ENCODE results near the gene CFAP46. TPM values are rescaled to one million over a fixed set of nuclear protein-coding genes. Genes with fewer than 3 reads are reported as not detected.

CFAP46 gene
- total RNA-seq, 1 donor from 2014 or later = 3.7 TPM

DNA sequence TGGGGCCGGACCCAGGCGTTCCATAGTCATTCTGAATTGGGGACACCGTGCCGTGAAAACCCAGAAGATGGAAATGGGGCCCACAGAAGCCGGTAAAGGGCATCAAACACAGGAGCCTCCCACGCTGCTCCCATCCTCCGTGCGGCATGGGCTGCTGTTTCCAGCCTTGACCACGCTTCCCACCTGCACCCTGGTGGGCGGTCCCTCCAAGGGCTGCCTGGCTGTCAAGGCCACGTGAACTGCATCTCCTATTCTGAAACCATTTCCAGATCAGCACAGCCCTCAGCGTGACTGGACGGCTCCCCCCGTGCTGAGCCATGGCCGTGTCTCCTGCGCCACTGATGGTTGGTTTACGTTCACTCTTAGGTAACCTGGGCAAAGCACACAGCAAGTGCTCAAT is 14.1 kb downstream of the CFAP46 start:
- H3K36me3 Mint-ChIP-seq (ENCODE audit: low read depth) = no peaks in the 10 kb centered on the region
- H3K4me1 Mint-ChIP-seq = peaks cover 22% of the 10 kb centered on the region
- H3K27ac Mint-ChIP-seq = no peak overlapping the region
- intact Hi-C loops (cut with micrococcal nuclease) = no loop called here
- no peak overlapping the region for H3K4me3 Mint-ChIP-seq
- H3K9me3 Mint-ChIP-seq = no peaks in the 10 kb centered on the region
- ATAC-seq (ENCODE audit: low read depth) = no peak
- H3K27me3 Mint-ChIP-seq = peaks cover 3% of the 10 kb centered on the region
- ChIA-PET CTCF (no interaction called here), POLR2A (no interaction called here)
- TF ChIP-seq, protein P1, sequence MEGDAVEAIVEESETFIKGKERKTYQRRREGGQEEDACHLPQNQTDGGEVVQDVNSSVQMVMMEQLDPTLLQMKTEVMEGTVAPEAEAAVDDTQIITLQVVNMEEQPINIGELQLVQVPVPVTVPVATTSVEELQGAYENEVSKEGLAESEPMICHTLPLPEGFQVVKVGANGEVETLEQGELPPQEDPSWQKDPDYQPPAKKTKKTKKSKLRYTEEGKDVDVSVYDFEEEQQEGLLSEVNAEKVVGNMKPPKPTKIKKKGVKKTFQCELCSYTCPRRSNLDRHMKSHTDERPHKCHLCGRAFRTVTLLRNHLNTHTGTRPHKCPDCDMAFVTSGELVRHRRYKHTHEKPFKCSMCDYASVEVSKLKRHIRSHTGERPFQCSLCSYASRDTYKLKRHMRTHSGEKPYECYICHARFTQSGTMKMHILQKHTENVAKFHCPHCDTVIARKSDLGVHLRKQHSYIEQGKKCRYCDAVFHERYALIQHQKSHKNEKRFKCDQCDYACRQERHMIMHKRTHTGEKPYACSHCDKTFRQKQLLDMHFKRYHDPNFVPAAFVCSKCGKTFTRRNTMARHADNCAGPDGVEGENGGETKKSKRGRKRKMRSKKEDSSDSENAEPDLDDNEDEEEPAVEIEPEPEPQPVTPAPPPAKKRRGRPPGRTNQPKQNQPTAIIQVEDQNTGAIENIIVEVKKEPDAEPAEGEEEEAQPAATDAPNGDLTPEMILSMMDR (IDR thresholded peaks at IDR 0.05) = no peak
- DNase-seq = no peak

- TF ChIP-seq, protein P1 (IDR thresholded peaks at IDR 0.05) = no peak
- POLR2A ChIA-PET = no interaction called here
- no peak overlapping the region for H3K4me3 Mint-ChIP-seq
- peaks cover 3% of the 10 kb centered on the region for H3K27me3 Mint-ChIP-seq
- DNase-seq = no peak
- no peak for ATAC-seq (ENCODE audit: low read depth)
- H3K36me3 Mint-ChIP-seq (ENCODE audit: low read depth) = no peaks in the 10 kb centered on the region
- H3K27ac Mint-ChIP-seq = no peak overlapping the region
- CTCF ChIA-PET = no interaction called here
- no peaks in the 10 kb centered on the region for H3K9me3 Mint-ChIP-seq
- H3K4me1 Mint-ChIP-seq = peaks cover 22% of the 10 kb centered on the region
- intact Hi-C loops (cut with micrococcal nuclease) = no loop called here
These were observed 14.5 kb downstream of the CFAP46 start for GRCh38 chr10:132927824-132928223.

GRCh38 chr10:132926777-132927650 is 15.4 kb downstream of the CFAP46 start:
- no peak for ATAC-seq (ENCODE audit: low read depth)
- Mint-ChIP-seq H3K9me3 (no peaks in the 10 kb centered on the region), H3K4me3 (no peak overlapping the region), H3K4me1 (peaks cover 18% of the 10 kb centered on the region), H3K27ac (no peak overlapping the region), H3K36me3 (ENCODE audit: low read depth) (no peaks in the 10 kb centered on the region), H3K27me3 (peaks cover 3% of the 10 kb centered on the region)
- no peak for DNase-seq
- POLR2A ChIA-PET = no interaction called here
- TF ChIP-seq, protein P1 (IDR thresholded peaks at IDR 0.05) = no peak
- intact Hi-C loops (cut with micrococcal nuclease) = no loop called here
- CTCF ChIA-PET = no interaction called here

DNA sequence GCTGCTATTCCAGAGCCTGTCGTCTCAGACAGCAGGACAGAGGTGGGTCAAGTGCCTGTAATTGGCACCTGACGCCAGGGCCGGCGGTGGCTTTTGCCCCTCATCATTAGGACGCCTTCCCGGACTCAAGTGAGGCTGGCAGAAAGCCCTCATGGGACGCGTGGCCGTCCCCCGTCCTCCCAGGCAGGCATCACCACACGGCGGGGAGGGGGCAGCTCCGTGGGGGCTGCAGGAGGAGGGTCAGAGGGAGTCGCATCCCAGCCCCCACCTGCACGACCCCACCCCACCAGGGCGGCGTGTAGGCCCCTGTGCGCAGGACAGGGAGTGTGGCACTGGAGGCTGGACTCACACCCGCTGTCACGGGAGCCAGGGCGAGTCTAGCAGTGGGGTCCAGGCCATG is 16.3 kb downstream of the CFAP46 start:
- ChIA-PET POLR2A (no interaction called here), CTCF (no interaction called here)
- intact Hi-C loops (cut with micrococcal nuclease) = no loop called here
- Mint-ChIP-seq H3K4me1 (peaks cover 11% of the 10 kb centered on the region), H3K4me3 (no peak overlapping the region), H3K27ac (no peak overlapping the region), H3K36me3 (ENCODE audit: low read depth) (no peaks in the 10 kb centered on the region), H3K9me3 (no peaks in the 10 kb centered on the region), H3K27me3 (peaks cover 3% of the 10 kb centered on the region)
- TF ChIP-seq, protein P1 (IDR thresholded peaks at IDR 0.05) = no peak
- ATAC-seq (ENCODE audit: low read depth) (no peak), DNase-seq (no peak)

DNA sequence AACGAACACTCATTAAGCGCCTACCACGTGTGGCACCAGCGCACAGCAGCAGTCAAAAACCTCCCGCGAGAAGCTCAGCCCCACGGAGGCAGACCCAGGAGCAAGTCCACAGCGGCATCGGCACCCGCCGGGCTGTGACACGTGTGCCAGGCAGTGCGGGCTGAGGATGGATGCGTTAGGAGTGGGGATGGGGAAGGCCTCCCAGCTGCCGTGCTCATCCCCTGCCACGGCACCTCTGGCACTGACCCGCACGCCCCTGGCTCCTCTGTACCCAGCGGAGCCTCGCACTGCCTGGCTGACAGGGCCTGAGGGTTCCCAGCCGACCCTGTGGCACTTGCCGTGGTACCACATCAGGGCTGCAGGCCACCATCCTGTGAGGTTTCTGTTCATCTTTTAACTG is 16.8 kb downstream of the CFAP46 start:
- ATAC-seq (ENCODE audit: low read depth) (no peak), DNase-seq (no peak)
- POLR2A ChIA-PET = no interaction called here
- peaks cover 11% of the 10 kb centered on the region for H3K4me1 Mint-ChIP-seq
- H3K36me3 Mint-ChIP-seq (ENCODE audit: low read depth) = no peaks in the 10 kb centered on the region
- no peak overlapping the region for H3K4me3 Mint-ChIP-seq
- TF ChIP-seq, protein P1 (IDR thresholded peaks at IDR 0.05) = no peak
- no peaks in the 10 kb centered on the region for H3K9me3 Mint-ChIP-seq
- CTCF ChIA-PET = no interaction called here
- peaks cover 3% of the 10 kb centered on the region for H3K27me3 Mint-ChIP-seq
- intact Hi-C loops (cut with micrococcal nuclease) = no loop called here
- H3K27ac Mint-ChIP-seq = no peak overlapping the region
